B cell (primary cell): ENCODE measurements around the gene MFAP3L.

Experiments
- EZH2 ChIP-seq: IDR thresholded peaks from 2 replicates; pipeline ENCODE4 v1.6.1; 2012; ENCODE audit warnings: borderline replicate concordance, low read depth, mild to moderate bottlenecking, moderate library complexity, low read length; ENCODE audit not compliant: insufficient read depth, poor library complexity, severe bottlenecking
- TF ChIP-seq, protein P1 (sequence below): fragments of 200-600 bp; IDR thresholded peaks from one replicate; pipeline ENCODE4 v1.8.0; 2022; ENCODE audit warnings: antibody characterized with exemption, mild to moderate bottlenecking

GRCh38 chr4:169945636-169946035 is 80.6 kb downstream of the MFAP3L start:
- TF ChIP-seq, protein P1, sequence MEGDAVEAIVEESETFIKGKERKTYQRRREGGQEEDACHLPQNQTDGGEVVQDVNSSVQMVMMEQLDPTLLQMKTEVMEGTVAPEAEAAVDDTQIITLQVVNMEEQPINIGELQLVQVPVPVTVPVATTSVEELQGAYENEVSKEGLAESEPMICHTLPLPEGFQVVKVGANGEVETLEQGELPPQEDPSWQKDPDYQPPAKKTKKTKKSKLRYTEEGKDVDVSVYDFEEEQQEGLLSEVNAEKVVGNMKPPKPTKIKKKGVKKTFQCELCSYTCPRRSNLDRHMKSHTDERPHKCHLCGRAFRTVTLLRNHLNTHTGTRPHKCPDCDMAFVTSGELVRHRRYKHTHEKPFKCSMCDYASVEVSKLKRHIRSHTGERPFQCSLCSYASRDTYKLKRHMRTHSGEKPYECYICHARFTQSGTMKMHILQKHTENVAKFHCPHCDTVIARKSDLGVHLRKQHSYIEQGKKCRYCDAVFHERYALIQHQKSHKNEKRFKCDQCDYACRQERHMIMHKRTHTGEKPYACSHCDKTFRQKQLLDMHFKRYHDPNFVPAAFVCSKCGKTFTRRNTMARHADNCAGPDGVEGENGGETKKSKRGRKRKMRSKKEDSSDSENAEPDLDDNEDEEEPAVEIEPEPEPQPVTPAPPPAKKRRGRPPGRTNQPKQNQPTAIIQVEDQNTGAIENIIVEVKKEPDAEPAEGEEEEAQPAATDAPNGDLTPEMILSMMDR = no peak
- no peak for TF ChIP-seq EZH2
